Left ventricle myocardium inferior (tissue), 1 donor: ENCODE data around the gene RABGAP1. TPM values are rescaled to one million over a fixed set of nuclear protein-coding genes. Genes with fewer than 3 reads are reported as not detected.

Experiments
- DNase-seq: peaks from one replicate; pipeline ENCODE4 v3.0.0-alpha.2; 2020
- H3K27ac ChIP-seq: fragments of 200-600 bp; replicated peaks from 2 replicates; pipeline ENCODE4 v1.8.0; 2021
- H3K27me3 ChIP-seq: fragments of 200-600 bp; 2 replicates; pipeline ENCODE4 v1.8.0; 2021; ENCODE audit warnings: low read depth
- H3K36me3 ChIP-seq: fragments of 200-600 bp; 2 replicates; pipeline ENCODE4 v1.8.0; 2021
- H3K4me1 ChIP-seq: fragments of 200-600 bp; 2 replicates; pipeline ENCODE4 v1.8.0; 2021
- H3K4me3 ChIP-seq: fragments of 200-600 bp; 2 replicates; pipeline ENCODE4 v1.8.0; 2021; ENCODE audit warnings: mild to moderate bottlenecking, moderate library complexity
- H3K9me3 ChIP-seq: fragments of 200-600 bp; replicated peaks from 2 replicates; pipeline ENCODE4 v1.8.0; 2021
- CTCF ChIP-seq: fragments of 200-600 bp; IDR thresholded peaks from 2 replicates; pipeline ENCODE4 v1.8.0; 2021; ENCODE audit warnings: antibody characterized with exemption, mild to moderate bottlenecking, borderline replicate concordance
- intact Hi-C: fragments of 100-400 bp; cut with micrococcal nuclease; formaldehyde crosslinking; loops from one replicate; pipeline ENCODE4 v1.11.0; 2022
- total RNA-seq: library from RNA; stranded (reverse); fragmentation: NEBNext Ultra II Directional; extraction: Animal tissue kit (Norgen Biotek cat#: 25700); gene quantifications from one replicate; pipeline ENCODE4 v1.2.1, GENCODE V29; 2021
- donor health status: DM: no; HTN: yes; CAD: no; lungs with severe emphysema.

The RABGAP1 gene
- total RNA-seq, 1 donor from 2014 or later, result 48.2 TPM

- Histone ChIP-seq H3K36me3 (peaks cover 10% of the 10 kb centered on the region), H3K4me1 (peaks cover 47% of the 10 kb centered on the region), H3K4me3 (no peak overlapping the region), H3K9me3 (no peaks in the 10 kb centered on the region), H3K27ac (peak overlapping the region; percentile 58), H3K27me3 (no peaks in the 10 kb centered on the region)
- DNase-seq, result no peak
- no peak for TF ChIP-seq CTCF
- intact Hi-C loops, result no loop called here
Observed at GRCh38 chr9:123049589-123050222, 108.9 kb downstream of the RABGAP1 start.

GRCh38 chr9:123053046-123053445 lies 112.2 kb downstream of the RABGAP1 start:
- H3K9me3 ChIP-seq, result no peaks in the 10 kb centered on the region
- no peak for DNase-seq
- H3K4me3 ChIP-seq, result no peak overlapping the region
- TF ChIP-seq CTCF, result no peak
- intact Hi-C loops, result no loop called here
- peak overlapping the region; percentile 30 for H3K27ac ChIP-seq
- H3K27me3 ChIP-seq, result no peaks in the 10 kb centered on the region
- peaks cover 54% of the 10 kb centered on the region for H3K4me1 ChIP-seq
- peaks cover 16% of the 10 kb centered on the region for H3K36me3 ChIP-seq

- Histone ChIP-seq H3K4me3 (no peak overlapping the region), H3K9me3 (no peaks in the 10 kb centered on the region), H3K4me1 (peaks cover 47% of the 10 kb centered on the region), H3K27me3 (no peaks in the 10 kb centered on the region), H3K36me3 (peaks cover 16% of the 10 kb centered on the region), H3K27ac (peak overlapping the region; percentile 30)
- intact Hi-C loops, result no loop called here
- TF ChIP-seq CTCF, result no peak
- DNase-seq, result no peak
Observed at GRCh38 chr9:123053711-123054110, 112.9 kb downstream of the RABGAP1 start.

GRCh38 chr9:123058834-123059233 lies 118.0 kb downstream of the RABGAP1 start:
- Histone ChIP-seq H3K36me3 (peaks cover 22% of the 10 kb centered on the region), H3K9me3 (no peaks in the 10 kb centered on the region), H3K27ac (peak overlapping the region; percentile 0), H3K27me3 (no peaks in the 10 kb centered on the region), H3K4me1 (peaks cover 18% of the 10 kb centered on the region), H3K4me3 (no peak overlapping the region)
- no peak for TF ChIP-seq CTCF
- intact Hi-C loops, result no loop called here
- no peak for DNase-seq

- intact Hi-C loops, result no loop called here
- Histone ChIP-seq H3K9me3 (no peaks in the 10 kb centered on the region), H3K4me3 (no peak overlapping the region), H3K27ac (no peak overlapping the region), H3K36me3 (peaks cover 21% of the 10 kb centered on the region), H3K27me3 (no peaks in the 10 kb centered on the region), H3K4me1 (peaks cover 10% of the 10 kb centered on the region)
- TF ChIP-seq CTCF, result no peak
- DNase-seq, result no peak
Observed at GRCh38 chr9:123059472-123060220, 118.8 kb downstream of the RABGAP1 start.
